DMS153 treated with DMSO at 0.1 percent for 48 hours (cell line): Measurements from ENCODE around the gene IFFO2.

Source experiments
- DNase-seq: peaks from one replicate; lab custom pipeline; 2025; ENCODE audit not compliant: unreplicated experiment; lab: John Stamatoyannopoulos, UW

Gene IFFO2

GRCh38 chr1:18951818-18952391 is 4.6 kb downstream of the IFFO2 start:
- DNase-seq = no peak

- no peak for DNase-seq
Observed at GRCh38 chr1:18951416-18951815, 5.1 kb downstream of the IFFO2 start.

GRCh38 chr1:18950401-18951026 is 6.0 kb downstream of the IFFO2 start:
- DNase-seq = no peak

GRCh38 chr1:18949686-18950400 is 6.6 kb downstream of the IFFO2 start:
- DNase-seq = no peak

DNA sequence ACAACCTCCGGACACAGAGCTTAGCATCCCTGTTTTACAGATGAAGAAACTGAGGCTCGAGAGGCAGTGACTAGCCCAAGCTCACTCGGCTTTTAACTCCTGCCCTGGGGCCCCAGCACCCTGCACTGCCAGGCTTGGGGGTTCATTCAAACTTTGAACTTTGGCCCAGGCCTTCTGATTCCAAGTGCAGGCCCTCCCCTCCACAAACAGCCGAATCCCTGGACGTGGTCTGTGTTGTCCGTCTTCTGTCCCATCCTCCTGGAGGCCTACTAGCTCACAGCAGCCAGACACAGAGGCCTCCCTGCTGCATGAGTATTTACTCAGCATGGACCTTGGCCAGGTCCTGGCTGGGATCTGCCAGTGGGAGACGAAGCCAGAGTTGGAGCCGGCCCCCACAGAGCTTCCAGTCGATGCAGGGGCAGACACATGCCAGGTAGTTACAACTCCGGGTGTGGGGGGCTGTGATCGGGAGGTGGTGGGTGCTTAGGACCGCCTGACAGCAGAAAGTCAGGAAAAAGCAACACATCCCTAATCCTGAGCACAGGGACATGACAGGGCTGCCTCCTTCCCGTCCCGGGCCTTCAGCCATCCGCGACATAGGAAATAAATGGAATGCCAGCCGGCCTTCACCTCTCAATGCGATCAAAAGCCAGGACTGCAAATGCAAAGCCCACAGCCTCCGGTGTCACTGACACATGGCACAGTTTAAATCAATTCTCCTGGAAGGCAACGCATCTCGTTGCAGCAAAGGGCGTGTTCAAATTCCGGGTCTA is 7.4 kb downstream of the IFFO2 start:
- no peak for DNase-seq

- no peak for DNase-seq
Observed at GRCh38 chr1:18948048-18948912, 8.2 kb downstream of the IFFO2 start.

- DNase-seq = no peak
Observed at GRCh38 chr1:18947570-18947969, 8.9 kb downstream of the IFFO2 start.

DNA sequence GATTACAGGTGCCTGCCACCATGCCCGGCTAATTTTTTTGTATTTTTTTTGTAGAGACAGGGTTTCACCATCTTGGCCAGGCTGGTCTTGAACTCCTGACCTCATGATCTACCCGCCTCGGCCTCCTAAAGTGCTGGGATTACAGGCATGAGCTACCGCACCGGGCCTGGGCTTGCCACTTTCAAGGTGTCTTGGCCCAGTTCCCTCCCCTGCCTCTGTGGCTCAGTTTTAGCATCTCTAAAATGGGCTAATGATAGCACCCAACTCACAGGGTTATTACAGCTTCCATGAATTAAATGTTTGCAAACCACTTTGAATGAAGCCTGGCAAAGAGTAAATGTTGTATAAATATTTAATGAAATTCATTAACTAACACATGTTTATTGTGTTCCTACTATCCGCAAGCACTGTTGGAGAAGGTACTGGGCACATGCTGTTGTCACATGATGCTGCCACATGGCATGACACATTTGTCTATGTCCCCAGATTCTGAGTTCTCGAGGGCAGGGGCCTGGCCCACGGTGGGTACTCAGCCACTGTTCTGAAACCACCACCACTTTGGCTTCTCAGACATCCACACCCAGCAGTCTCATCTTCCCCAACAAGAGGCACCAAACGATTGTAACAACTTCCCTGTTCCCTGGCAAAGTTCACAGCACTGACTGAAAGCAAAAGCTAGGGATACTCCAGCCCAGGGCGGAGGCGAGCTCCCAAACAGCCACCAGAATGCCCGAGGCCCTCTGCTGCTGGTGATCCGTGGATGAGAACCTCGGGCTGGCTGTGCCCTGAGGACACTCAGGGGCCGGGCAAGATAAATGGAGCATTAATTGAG is 9.7 kb downstream of the IFFO2 start:
- no peak for DNase-seq

DNA sequence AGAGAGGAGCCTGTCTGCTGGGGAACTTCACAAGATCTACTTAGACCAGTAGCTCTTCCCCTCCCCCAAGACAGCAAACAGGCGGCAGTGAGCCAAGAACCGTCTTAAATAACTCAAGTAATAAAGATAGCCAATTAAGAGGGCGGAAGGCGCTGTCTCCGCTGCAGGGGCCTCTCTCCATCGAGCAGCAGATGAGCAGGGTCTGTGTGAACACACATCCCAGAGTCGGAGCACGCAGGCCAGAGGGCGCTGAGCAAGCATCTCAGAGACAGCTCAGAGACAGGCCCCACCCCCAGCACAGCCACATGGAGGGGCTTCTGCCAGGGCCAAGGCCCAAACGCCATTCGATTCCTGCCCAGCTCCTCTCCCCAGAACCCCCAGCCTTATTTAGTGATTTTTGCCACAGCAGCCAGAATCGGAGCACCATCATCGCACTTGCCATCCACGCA is 11.1 kb downstream of the IFFO2 start:
- no peak for DNase-seq

DNA sequence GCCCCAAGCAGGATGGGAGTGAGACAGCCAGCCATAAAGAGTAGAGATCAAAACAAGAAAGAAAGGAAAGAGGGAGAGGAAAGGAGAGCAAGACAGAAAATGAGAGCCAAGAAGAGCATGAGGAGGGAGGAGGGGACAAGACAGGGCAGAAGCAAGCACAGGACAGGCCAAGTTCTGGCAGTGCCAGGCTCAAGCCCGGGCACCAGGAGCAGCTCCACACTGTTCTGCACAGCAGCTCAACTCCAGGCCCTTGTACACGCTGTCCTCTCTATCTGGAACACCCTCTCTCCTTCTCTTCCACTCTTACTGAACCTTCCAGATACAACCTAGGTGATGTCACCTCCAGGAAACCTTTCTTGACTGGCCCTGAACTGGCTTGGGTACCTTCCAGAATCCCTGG is 11.7 kb downstream of the IFFO2 start:
- DNase-seq = no peak

GRCh38 chr1:18943914-18944572 is 12.4 kb downstream of the IFFO2 start:
- DNase-seq = no peak

- no peak for DNase-seq
Observed at GRCh38 chr1:18943162-18943561, 13.3 kb downstream of the IFFO2 start.

- DNase-seq = no peak
Observed at GRCh38 chr1:18942340-18942739, 14.1 kb downstream of the IFFO2 start.

DNA sequence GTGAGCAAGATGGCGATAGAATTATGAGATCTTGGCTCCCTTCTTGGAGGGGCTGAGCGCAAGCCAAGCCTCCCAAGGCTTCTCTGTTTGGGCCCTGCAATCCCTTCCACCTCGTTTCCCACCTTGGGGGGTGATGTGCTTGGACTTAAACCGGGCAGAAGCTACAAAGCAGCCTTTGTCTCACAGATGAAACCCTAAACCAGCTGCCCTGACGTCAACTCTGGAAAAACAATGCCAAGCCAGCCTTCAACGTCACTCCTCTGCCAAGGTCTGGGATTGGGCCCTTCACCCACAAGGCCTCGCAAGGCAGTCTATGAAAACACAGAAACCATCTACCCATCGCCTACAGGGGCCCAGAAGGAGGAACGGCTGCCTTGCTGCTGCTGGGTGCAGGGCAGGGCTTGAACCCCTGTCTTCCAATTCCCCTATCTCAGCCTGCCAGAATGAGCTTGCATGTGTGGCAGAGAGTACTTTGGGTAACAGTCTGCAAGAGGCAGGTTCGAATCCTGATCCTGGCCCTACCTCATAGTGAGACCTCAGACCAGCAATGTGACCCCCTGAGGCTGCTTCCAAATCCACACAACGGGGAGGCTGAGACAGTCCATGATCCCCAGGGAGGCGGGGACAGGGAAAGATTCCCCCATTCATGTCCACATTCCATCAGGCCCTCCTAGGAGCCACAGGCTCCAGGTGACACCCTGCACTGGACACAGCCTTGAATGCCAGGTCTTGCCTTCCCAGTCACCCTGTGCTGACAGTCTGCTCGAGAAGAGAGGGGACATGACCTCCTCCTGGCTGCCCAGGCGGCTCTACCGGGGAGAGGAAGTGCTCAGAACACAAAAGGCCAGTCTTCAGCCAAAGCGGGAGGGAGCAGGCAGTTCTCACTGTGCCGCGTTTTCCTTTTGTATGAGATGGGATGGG is 15.0 kb downstream of the IFFO2 start:
- peak; percentile 18 for DNase-seq

GRCh38 chr1:18940303-18941020 is 16.0 kb downstream of the IFFO2 start:
- DNase-seq = no peak

DNA sequence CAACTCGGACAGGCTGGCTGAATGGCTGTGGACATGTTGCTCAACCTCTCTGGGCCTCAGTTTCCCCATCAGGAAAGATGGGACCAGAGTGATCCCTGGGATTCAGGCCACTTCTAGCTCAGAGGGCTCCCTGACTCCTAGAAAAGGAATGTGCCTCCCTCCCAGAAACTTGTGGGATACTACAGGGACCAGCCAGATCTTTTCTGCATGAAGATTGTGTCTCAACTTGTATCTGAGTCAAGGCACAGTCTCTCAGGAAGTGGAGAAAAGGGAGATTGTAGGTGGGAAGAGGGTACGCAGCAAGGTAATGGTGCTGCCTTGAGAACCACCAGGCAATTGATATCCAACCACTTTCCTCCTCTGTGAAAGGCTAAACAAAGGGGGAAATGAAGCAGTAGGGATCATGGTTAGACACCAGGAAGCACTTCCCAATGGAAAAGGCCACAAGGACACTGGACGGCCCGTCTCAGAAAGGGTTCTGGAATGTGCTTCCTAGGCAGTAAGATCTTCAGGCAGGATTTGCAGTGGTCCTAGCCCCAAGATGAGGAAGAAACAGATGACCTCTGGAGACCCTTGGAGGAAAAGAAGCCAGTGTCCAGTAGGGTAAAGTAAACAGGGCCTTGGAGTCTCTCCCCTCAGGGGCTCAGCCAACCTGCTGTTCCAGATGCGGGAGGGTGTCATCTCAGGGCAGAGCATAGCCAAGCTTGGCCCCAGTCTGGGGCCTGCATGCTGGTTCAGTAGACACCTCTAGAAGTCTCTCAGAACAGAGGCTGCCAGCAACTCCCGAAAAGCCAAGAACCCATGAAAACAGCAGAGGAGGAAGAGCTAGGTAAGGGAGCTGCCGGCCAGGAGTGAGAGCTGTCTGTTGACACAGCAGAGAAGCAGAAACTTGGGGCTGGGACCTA is 16.8 kb downstream of the IFFO2 start:
- no peak for DNase-seq

GRCh38 chr1:18938707-18939070 is 17.8 kb downstream of the IFFO2 start:
- DNase-seq = no peak
